ENCODE measurements around the gene BIRC5.

DNA sequence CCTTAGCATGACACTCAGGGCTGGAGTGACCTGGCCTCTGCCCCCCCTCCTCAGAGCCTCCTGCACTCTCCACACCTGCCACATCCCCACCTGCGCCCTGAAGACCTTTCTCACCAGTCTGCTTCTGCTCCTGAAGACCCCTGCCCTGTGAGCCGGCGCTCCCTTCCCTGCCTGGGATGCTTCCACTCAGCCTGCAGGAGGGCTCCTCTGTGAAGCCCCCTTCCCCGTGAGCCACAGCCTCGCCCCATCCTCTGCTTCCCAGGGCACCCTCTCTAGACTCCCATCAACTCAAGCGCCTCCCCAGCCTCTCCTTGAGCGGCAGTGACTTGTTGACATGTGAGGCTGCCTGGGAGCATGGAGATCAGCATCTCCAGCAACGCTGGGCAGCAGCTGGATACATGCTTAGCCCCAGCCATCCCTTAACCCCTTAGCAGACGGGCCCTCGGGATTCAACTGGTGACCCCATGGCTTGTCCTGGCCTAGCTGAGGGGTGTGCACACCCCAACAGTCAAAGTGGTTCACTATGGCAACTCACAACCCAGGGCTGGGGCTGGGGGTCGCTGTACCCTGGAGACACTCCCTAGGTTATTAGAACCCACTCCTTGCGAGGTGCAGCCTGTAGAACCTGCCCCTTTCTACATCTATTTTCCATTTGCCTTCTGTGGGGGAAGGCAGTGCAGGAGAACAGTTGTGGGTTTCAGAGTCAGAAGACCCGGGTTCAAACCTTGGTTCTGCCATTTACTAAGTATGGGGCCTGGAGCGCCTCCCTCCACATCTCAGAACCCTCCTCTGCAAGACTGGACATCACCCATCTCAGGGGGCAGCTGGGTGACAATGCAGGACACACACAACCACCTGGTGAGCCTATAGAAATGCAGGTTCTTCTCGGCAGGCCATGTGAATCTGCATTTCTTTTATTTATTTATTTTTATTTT lies 38.9 kb downstream of the BIRC5 start:
- TF ChIP-seq POLR2AphosphoS5 (IDR thresholded peaks at IDR 0.05) (no peak), POLR2A (IDR thresholded peaks at IDR 0.05) (no peak), EP300 (IDR thresholded peaks at IDR 0.05) (no peak)
- TF ChIP-seq, protein P1, sequence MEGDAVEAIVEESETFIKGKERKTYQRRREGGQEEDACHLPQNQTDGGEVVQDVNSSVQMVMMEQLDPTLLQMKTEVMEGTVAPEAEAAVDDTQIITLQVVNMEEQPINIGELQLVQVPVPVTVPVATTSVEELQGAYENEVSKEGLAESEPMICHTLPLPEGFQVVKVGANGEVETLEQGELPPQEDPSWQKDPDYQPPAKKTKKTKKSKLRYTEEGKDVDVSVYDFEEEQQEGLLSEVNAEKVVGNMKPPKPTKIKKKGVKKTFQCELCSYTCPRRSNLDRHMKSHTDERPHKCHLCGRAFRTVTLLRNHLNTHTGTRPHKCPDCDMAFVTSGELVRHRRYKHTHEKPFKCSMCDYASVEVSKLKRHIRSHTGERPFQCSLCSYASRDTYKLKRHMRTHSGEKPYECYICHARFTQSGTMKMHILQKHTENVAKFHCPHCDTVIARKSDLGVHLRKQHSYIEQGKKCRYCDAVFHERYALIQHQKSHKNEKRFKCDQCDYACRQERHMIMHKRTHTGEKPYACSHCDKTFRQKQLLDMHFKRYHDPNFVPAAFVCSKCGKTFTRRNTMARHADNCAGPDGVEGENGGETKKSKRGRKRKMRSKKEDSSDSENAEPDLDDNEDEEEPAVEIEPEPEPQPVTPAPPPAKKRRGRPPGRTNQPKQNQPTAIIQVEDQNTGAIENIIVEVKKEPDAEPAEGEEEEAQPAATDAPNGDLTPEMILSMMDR (IDR thresholded peaks at IDR 0.05), result no peak

All from gastroesophageal sphincter (tissue), 3 donors.